Omental fat pad (tissue), 4 donors: Measurements from ENCODE around the gene RPUSD1. TPM values are rescaled to one million over a fixed set of nuclear protein-coding genes. Genes with fewer than 3 reads are reported as not detected.
"Not testable (repeated sequence)": the region's sequence is repeated elsewhere in the genome, so short reads cannot be mapped to it uniquely, and the experiment has no call there.

Experiments
- ATAC-seq: fragments of 150-250 bp; one replicate; pipeline ENCODE4 v1.9.1; 2016; ENCODE audit warnings: mild to moderate bottlenecking, moderate library complexity; ENCODE audit not compliant: low FRiP score
- DNase-seq: peaks from one replicate; pipeline ENCODE4 v3.0.0-alpha.2; 2019; ENCODE audit warnings: low spot score
- CTCF ChIP-seq, 3 donors: fragments of 450-650 bp; IDR thresholded peaks; one replicate each; pipeline ENCODE4 v1.5.1; 2016 to 2017; ENCODE audit warnings: antibody characterized with exemption in 3 of 3, mild to moderate bottlenecking in 3 of 3, moderate library complexity in 2 of 3
- total RNA-seq, 4 donors: library from RNA; depleted of rRNA; stranded (reverse); fragments of >200 nt; gene quantifications; one replicate each; pipeline ENCODE4 v1.1.0, GENCODE V29; 2016

RPUSD1 gene
- total RNA-seq, 4 donors from 2014 or later: 9.6 to 20.9 (median 13.7) TPM

GRCh38 chr16:745739-746138 lies 42.4 kb downstream of the RPUSD1 start:
- no peak for TF ChIP-seq CTCF (IDR thresholded peaks at IDR 0.05)
- peak; percentile 44 for ATAC-seq
- DNase-seq: no peak

GRCh38 chr16:743794-744500 lies 44.2 kb downstream of the RPUSD1 start:
- no peak for TF ChIP-seq CTCF (IDR thresholded peaks at IDR 0.05)
- no peak for DNase-seq
- ATAC-seq: no peak

DNA sequence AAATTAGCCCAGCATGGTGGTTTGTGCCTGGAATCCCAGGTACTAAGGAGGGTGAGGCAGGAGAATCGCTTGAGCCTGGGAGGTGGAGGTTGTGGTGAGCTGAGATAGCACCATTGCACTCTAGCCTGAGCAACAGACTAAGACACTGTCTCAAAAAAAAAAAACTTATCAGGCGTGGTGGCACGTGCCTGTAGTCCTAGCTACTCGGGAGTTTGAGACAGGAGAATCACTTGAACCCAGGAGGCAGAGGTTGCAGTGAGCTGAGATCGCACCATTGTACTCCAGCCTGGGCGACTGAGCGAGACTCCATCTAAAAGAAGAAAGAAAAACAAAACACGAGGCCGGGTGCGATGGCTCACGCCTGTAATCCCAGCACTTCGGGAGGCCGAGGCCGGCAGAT lies 45.3 kb downstream of the RPUSD1 start:
- not testable (repeated sequence) for DNase-seq, ATAC-seq

- no peak for TF ChIP-seq CTCF (IDR thresholded peaks at IDR 0.05)
- ATAC-seq (no peak), DNase-seq (no peak)
These were observed 46.1 kb downstream of the RPUSD1 start for GRCh38 chr16:741986-742629.

GRCh38 chr16:740764-741505 lies 47.2 kb downstream of the RPUSD1 start, which contains the start of gene CIAO3:
Gene CIAO3 (minus strand): TSS chr16:740997. CDS start chr16:740985, 12 bp downstream.
- peak; percentile 92 for ATAC-seq
- peak in 1 of 3 donors; percentile 89 for TF ChIP-seq CTCF (IDR thresholded peaks at IDR 0.05)

GRCh38 chr16:740459-740763 lies 47.8 kb downstream of the RPUSD1 start:
- DNase-seq (no peak), ATAC-seq (no peak)
- TF ChIP-seq CTCF (IDR thresholded peaks at IDR 0.05): no peak

More at GRCh38 chr16:740764-741505, 47.2 kb downstream of the RPUSD1 start, which contains the start of gene CIAO3:
- DNase-seq: peak; percentile 71
